Prostate gland (tissue), 2 donors: ENCODE measurements around the gene CRIP1.

Experiments used
- POLR2A ChIP-seq: fragments of 450-650 bp; IDR thresholded peaks from one replicate; pipeline ENCODE4 v1.6.1; 2016; ENCODE audit warnings: antibody characterized with exemption, mild to moderate bottlenecking
- TF ChIP-seq, protein P1 (sequence below), 4 experiments: fragments of 200-600 bp in 2 of 4; fragments of 450-650 bp in 2 of 4; sonication (generic) in 2 of 4; IDR thresholded peaks; 1 replicate in 3 of 4; 2 replicates in 1 of 4; pipeline ENCODE4 v1.5.1; 2016 to 2019; ENCODE audit warnings: antibody characterized with exemption in 4 of 4, mild to moderate bottlenecking in 2 of 4, moderate library complexity in 2 of 4

GRCh38 chr14:105486163-105486973 is at the start of gene CRIP1:
- TF ChIP-seq, protein P1, sequence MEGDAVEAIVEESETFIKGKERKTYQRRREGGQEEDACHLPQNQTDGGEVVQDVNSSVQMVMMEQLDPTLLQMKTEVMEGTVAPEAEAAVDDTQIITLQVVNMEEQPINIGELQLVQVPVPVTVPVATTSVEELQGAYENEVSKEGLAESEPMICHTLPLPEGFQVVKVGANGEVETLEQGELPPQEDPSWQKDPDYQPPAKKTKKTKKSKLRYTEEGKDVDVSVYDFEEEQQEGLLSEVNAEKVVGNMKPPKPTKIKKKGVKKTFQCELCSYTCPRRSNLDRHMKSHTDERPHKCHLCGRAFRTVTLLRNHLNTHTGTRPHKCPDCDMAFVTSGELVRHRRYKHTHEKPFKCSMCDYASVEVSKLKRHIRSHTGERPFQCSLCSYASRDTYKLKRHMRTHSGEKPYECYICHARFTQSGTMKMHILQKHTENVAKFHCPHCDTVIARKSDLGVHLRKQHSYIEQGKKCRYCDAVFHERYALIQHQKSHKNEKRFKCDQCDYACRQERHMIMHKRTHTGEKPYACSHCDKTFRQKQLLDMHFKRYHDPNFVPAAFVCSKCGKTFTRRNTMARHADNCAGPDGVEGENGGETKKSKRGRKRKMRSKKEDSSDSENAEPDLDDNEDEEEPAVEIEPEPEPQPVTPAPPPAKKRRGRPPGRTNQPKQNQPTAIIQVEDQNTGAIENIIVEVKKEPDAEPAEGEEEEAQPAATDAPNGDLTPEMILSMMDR (IDR thresholded peaks at IDR 0.05), result no peak
- TF ChIP-seq POLR2A, result no peak
